HepG2 (cell line): ENCODE measurements around the gene DPP7. TPM values are rescaled to one million over a fixed set of nuclear protein-coding genes. Genes with fewer than 3 reads are reported as not detected.

Source experiments
- ARID2 ChIP-seq: sonication (generic); formaldehyde crosslinking; IDR thresholded peaks from 2 replicates; pipeline ENCODE4 v1.8.1; 2022; ENCODE audit warnings: mild to moderate bottlenecking, missing genetic modification reagents, borderline replicate concordance
- ATF2 ChIP-seq: sonication (generic); formaldehyde crosslinking; IDR thresholded peaks from 2 replicates; pipeline ENCODE4 v1.4.0; 2020; ENCODE audit warnings: missing genetic modification reagents
- BRCA1 ChIP-seq: sonication (generic); formaldehyde crosslinking; IDR thresholded peaks from 2 replicates; pipeline ENCODE4 v1.4.0; 2020; ENCODE audit warnings: missing genetic modification reagents
- GPBP1L1 ChIP-seq: sonication (generic); formaldehyde crosslinking; IDR thresholded peaks from 2 replicates; pipeline ENCODE4 v1.5.0; 2020; ENCODE audit warnings: mild to moderate bottlenecking, missing genetic modification reagents
- KDM2A ChIP-seq: sonication (generic); formaldehyde crosslinking; IDR thresholded peaks from 2 replicates; pipeline ENCODE4 v1.4.0; 2020; ENCODE audit warnings: low read depth, missing genetic modification reagents, borderline replicate concordance
- PHF20 ChIP-seq: sonication (generic); formaldehyde crosslinking; IDR thresholded peaks from 2 replicates; pipeline ENCODE4 v1.5.0; 2020; ENCODE audit warnings: mild to moderate bottlenecking, missing genetic modification reagents
- PTBP1 ChIP-seq: fragments of 200-400 bp; formaldehyde crosslinking; IDR thresholded peaks from 2 replicates; pipeline ENCODE4 v1.6.1; 2018; ENCODE audit warnings: low read length, low read depth; ENCODE audit not compliant: poor library complexity, severe bottlenecking
- SMAD1 ChIP-seq: sonication (generic); formaldehyde crosslinking; IDR thresholded peaks from 2 replicates; pipeline ENCODE4 v1.4.0; 2020; ENCODE audit warnings: missing genetic modification reagents, low read depth, mild to moderate bottlenecking, borderline replicate concordance
- SOX5 ChIP-seq: IDR thresholded peaks from 2 replicates; pipeline ENCODE4 v1.6.1; 2016; ENCODE audit warnings: borderline replicate concordance
- TFDP1 ChIP-seq: IDR thresholded peaks from 2 replicates; pipeline ENCODE4 v1.6.1; 2016; ENCODE audit warnings: missing compliant biosample characterization, missing genetic modification reagents, borderline replicate concordance
- ZIK1 ChIP-seq: sonication (generic); formaldehyde crosslinking; IDR thresholded peaks from 2 replicates; pipeline ENCODE4 v1.5.0; 2020; ENCODE audit warnings: mild to moderate bottlenecking, low read depth, missing genetic modification reagents, borderline replicate concordance
- ZNF350 ChIP-seq: sonication (generic); formaldehyde crosslinking; IDR thresholded peaks from 2 replicates; pipeline ENCODE4 v1.4.0; 2020; ENCODE audit warnings: mild to moderate bottlenecking, low read depth, missing genetic modification reagents, borderline replicate concordance
- ZNF577 ChIP-seq: sonication (generic); formaldehyde crosslinking; IDR thresholded peaks from 2 replicates; pipeline ENCODE4 v1.4.0; 2020; ENCODE audit warnings: mild to moderate bottlenecking, low read depth, missing genetic modification reagents, borderline replicate concordance
- ZNF7 ChIP-seq: IDR thresholded peaks from 2 replicates; pipeline ENCODE4 v1.6.1; 2016; ENCODE audit warnings: missing biosample characterization, missing genetic modification reagents
- ZNF841 ChIP-seq: sonication (generic); formaldehyde crosslinking; IDR thresholded peaks from 2 replicates; pipeline ENCODE4 v1.8.1; 2023; ENCODE audit warnings: missing genetic modification reagents, borderline replicate concordance
- polyA plus RNA-seq, 8 experiments: library from polyadenylated mRNA; depleted of rRNA in 3 of 8; stranded (reverse) in 7 of 8; unstranded in 1 of 8; fragments of >200 nt; fragmentation: Illumina TruSeq in 4 of 8; extraction: Trizol in 4 of 8; gene quantifications; 2 replicates each; pipeline versions ENCODE4 v1.2.1 to v1.2.3, GENCODE V29; 2011 to 2016; ENCODE audit warnings: low read depth in 4 of 8, missing spikeins in 1 of 8, mixed read lengths in 1 of 8; ENCODE audit not compliant: insufficient read depth in 1 of 8
- total RNA-seq, 5 experiments: library from RNA; depleted of rRNA; stranded (reverse); fragments of >200 nt; fragmentation: Illumina TruSeq; extraction: Trizol; gene quantifications; 2 replicates each; pipeline ENCODE4 v1.2.3, GENCODE V29; 2016; ENCODE audit warnings: low read depth in 1 of 5

The DPP7 gene
- total and polyA plus RNA-seq, 2 of the 13 experiments (the other 11 are each of a cell fraction or from before 2014, with no cell fraction given), result 1.2 to 4.5 TPM

DNA sequence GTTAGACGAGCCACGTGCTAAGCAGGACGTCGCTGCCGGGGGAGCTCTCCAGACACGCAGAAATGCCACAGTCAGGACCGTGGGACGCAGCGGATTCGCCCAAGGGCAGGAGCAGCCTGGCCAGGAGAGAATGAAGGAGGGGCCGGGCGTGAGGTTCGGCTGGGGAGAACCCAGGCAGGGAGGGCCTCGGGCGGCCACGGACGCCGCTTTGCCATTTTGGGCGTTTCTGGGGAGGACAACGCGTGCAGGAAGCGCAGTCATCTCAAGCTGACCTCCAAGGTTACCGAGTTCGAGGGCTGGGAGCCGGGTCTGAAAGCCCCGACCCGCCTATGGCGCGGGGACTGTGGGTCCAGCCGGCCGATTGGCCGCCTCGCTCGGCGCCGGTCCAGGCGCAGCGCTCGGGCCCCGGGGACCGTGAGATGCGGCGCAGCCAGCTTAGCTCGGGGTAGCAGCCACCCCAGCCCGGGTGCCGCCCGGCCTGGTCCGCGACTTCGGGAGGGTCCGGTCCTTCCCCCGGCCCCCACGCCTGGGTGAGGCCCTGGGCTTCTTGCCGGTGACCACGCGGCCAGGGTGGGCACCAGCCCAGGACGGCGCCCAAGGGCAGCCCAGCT is 28.5 kb downstream of the DPP7 start (continued):
- no peak for TF ChIP-seq GPBP1L1 (CRISPR knock-in tag)
- TF ChIP-seq PHF20 (CRISPR knock-in tag), result no peak
- peak; percentile 69 for TF ChIP-seq PTBP1
- no peak for TF ChIP-seq ZNF577 (CRISPR knock-in tag)
- TF ChIP-seq ARID2, result 0 out of 2 replicates have a peak, but pooled peaks have one; percentile 14
- TF ChIP-seq ZNF350 (CRISPR knock-in tag), result no peak
- TF ChIP-seq ZIK1 (CRISPR knock-in tag), result no peak
- TF ChIP-seq KDM2A (CRISPR knock-in tag), result no peak
- TF ChIP-seq ATF2, result no peak
- TF ChIP-seq BRCA1 (CRISPR knock-in tag), result no peak
- TF ChIP-seq ZNF7, result no peak
- TF ChIP-seq ZNF841 (CRISPR knock-in tag), result no peak
- no peak; the same call in 1 of the 2 replicates for TF ChIP-seq SMAD1 (CRISPR knock-in tag)
- TF ChIP-seq TFDP1, result 0 out of 2 replicates have a peak, but pooled peaks have one; percentile 35
- TF ChIP-seq SOX5 (CRISPR knock-in tag), result no peak
